GM21786 (cell line): ENCODE measurements around the gene PPP6R2.

Source experiments
- ATAC-seq: cut with Tn5 transposase; IDR thresholded peaks from one replicate; pipeline ENCODE4 v1.9.1; 2021; ENCODE audit not compliant: unreplicated experiment

The PPP6R2 gene

GRCh38 chr22:50443801-50444625, 100.9 kb downstream of the PPP6R2 start:
- no peak for ATAC-seq

- no peak for ATAC-seq
Observed at GRCh38 chr22:50444663-50445062, 101.5 kb downstream of the PPP6R2 start.

DNA sequence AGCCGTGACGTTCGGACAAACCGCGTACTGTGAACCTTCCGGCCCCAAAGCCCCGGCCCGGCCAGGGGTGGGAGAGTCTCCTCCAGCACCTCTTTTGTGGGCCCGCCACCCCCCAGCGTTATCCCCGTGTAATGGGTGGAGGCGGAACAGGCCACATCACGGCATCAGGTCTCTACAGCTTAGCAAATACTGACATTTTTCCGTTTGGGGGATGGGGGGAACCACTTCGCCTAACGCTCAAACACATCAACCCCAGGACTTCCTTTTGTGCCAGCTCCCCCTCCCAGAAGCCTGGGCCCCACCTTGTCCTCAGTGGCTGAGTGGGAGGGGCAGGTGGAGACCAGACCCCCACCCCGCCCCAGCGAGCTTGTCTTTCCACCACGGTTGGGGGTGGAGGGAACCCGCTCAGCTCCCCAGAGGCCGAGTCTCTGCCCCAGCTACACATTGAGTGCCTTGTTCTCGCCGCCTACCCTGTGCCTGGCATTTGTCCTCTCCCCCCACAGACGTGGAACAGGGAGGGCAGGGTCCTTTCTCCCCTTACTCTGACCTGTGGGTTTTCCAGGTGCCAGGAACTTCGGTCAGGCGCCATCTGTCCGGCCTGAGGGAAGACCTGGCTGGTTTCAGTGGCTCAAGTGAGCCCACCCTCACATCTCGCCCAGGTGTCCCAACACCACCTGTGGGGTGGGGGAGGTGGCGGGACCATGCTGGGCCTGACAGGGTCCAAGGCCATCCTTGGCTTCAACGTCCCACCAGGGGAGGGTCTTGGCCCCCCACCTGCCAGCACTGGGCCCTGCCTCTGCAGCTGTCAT, 102.1 kb downstream of the PPP6R2 start:
- no peak for ATAC-seq

- no peak for ATAC-seq
Observed at GRCh38 chr22:50445880-50446707, 103.0 kb downstream of the PPP6R2 start.

DNA sequence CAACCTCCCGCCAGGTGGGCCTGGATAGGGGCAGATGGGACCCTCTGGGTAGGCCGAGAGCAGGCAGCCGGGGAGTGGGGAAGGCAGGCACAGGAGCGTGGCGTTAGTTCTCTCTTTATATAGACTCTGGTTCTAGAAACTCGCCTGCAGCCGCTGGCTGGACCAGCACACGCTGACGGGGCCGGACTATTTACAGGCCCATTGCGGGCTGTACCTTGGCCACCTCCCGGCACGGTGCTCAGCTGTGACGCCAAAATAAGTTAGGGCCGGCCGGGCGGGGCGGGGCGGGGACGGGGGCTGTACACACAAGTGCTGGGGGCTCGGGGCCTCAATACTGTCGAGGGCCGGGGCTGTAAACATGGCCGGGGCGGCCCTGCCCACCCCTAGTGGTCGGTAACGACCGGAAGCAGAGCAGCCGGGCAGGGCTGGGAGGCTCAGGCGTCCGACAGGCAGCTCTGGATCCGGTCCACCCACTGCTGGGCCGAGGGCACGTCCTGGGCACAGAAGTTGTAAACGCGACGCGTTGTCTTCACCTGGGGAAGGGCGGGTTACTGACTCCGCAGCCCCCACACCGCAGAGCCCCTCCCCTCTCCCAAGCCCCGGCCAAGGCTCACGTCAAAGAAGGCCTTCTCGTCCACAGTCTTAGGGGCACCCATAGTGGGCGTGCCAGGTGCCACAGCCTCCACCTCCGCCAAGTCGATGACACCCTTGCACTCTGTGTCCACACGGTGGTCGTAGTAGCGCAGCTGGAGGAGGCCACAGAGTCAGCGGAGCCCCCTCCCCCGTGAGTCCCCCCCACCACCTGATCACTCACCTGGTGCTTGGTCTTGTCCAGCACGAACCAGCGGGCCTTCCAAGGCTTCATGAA, 103.8 kb downstream of the PPP6R2 start:
- no peak for ATAC-seq

DNA sequence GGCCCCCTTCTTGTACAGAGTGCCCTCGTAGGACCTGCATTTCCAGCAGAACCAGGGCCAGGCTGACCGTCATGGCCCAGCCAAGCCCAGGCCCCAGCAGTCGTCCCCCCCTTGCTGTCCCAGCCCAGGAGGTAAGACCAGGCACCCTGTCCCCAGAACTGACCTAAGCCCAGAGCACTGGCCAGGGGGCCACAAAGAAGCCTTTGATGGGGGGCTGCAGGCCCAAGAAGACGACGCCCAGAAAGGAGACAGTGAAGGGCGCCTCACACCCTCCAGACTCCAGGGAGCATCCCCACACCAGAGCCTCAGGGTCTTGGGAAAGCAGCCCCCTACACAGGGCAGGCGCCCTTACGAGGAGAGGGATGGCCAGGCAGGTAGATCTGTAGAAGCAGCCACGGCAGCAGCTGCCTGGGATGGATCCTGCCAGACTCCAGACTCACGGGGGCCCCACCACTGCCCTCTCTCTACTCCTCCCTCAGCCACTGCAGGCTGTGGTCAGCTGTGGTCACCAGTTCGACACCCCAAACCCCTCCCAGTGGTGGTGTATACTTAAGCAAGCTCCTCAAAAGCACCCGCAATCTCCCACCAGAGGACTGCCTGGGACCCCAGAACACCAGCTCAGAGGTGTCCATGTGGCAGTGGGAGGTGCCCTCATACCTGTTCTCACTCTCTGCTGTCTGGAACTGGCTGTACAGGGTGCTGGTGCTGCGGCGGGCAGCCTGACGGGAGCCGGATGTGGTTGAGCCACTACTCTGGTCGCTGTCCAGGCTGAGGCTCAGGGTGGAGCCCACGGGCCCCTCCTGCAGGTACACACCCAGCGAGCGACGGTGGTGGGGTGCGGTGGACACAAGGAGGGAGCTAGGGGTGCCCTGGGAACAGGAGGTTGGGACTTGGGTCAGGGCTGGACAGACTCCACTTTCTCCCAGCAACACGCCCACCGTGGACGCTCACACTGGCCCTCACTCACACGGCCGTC, 104.7 kb downstream of the PPP6R2 start:
- ATAC-seq = no peak

DNA sequence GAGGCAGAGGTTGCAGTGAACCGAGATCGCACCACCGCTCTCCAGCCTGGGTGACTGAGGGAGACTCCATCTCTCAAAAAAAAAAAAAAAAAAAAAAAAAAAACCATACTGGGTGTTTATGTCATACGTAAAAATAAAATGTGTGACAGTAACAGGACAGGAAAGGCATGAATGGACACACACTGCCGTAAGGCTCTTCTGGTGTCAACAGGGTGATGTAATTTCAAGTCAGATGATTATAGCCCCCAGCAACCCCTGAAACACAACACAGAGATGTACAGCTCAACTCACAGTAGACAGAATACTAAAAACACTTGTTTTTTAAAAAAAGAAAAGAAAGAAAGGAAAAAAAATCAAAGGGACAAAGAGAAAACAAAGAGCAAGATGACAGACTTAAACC, 109.5 kb downstream of the PPP6R2 start:
- no peak for ATAC-seq

GRCh38 chr22:50454556-50455075, 111.5 kb downstream of the PPP6R2 start:
- ATAC-seq = no peak

- no peak for ATAC-seq
Observed at GRCh38 chr22:50455201-50455600, 112.1 kb downstream of the PPP6R2 start.

- no peak for ATAC-seq
Observed at GRCh38 chr22:50456026-50456425, 112.9 kb downstream of the PPP6R2 start.

- ATAC-seq = no peak
Observed at GRCh38 chr22:50456466-50457234, 113.5 kb downstream of the PPP6R2 start.

DNA sequence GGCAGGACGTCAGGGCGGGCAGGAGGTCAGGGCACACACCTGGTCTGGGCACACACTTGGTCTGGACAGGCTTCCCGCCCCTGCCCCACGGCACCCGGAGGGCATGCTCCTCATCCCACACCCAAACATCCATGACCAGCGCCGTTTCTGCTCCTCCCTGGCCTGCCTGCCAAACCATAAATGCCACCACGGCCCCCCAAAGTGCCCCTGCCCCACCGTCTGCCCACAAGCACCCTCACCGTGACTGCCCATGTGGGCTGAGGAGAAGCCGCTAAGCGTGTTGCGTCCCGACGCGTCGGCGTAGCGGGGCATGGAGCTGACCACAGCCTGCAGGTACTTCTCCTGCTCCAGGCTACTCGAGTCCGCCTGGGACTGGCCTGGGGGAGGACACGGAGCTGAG, 115.9 kb downstream of the PPP6R2 start:
- no peak for ATAC-seq

- no peak for ATAC-seq
Observed at GRCh38 chr22:50459496-50460140, 116.5 kb downstream of the PPP6R2 start.

DNA sequence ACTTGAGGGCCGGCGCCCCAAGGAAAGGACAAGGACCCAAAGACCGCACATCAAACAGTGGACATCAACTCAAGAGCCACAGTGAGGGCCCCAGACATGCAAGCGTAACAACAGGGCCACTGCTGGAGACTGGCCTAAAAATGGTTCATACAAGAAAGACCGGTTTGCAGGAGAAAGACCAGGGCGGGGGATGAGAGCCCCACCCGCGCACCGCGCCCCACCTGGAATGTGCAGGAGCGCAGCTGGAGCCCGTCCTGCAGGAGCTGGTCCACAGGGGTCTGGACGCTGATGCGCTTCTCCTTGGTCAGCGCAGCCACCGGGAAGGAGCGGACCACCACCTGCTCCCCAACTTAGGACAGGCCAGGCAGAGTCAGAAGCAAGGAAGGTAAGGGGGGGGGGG, 117.8 kb downstream of the PPP6R2 start:
- no peak for ATAC-seq

DNA sequence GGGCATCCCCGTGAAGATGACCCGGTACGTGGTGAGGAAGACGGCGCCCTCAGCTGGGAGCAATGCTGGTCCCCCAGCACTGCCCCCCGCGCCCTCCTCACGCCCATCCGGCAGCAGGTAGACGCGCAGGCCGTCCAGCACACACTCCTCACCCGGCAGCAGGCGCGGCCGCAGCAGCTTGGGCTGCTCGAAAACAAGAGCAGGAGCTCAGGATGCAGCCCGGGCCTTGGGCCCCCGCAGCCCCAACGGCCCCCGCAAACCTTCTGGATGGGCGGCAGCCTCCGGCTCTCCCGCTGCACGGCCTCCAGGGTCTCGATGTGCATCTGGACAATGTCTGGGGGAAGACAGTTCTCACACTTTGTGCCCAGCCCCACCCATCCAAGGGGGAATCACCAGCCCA, 118.4 kb downstream of the PPP6R2 start:
- no peak for ATAC-seq

DNA sequence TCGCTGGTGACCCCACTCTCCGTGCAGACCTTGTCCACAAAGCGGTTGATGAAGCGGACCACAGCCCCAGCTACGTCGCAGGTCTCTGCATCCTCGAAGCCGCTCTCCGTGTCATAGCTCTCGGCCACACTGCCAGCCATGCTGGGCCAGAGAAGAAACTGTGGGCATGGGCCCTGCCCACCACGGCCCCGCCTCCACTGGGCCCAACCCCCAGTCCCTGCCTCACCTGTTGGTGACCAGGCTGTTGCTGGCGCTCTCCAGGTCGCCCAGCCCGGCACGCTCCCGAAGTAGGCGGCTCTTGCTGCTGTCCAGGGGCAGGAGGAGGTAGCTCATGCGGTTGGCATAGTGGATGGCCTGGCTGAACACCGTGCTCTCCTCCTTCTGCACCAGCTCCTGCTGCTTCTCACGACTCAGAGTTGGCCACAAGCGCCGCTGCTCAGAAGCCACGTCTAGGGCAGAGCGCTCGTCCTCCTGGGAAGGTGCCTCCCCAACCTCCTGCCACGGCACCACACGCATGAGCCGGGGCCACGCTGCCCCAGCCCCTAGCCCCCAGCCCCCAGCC, 118.9 kb downstream of the PPP6R2 start:
- ATAC-seq = no peak

DNA sequence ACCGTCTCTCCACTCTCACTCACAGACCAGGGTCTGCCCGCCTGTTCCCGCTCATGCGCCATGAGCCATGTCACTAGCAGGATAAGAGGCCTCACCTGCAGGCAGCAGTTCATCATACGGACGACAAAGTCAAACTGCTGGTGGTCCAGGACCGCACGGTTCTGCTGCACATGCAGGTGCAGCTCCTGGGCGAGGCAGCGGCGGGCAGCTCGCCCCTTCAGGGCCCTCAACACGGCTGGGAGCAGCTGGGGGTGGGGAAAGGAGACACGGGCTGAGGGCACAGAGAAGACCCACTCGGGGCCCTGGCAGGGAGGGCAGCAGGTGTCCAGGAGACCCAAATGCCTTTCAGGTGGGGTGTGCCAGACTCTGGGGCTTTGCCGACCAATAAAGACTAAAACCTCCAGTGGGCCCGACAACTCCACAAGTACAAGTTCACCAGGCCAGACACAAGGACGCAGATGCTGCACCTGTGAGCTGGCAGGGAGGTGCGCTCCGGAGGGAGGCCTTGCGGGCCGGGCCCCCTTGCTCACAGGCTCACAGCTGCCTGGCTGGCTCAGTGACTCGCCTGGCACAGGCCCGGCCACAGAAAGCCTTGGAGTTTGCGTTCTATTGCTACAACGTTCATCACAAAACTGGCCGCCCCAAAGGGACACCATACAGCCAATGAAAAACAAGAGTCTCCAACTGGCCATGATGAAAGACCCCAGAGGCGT, 120.2 kb downstream of the PPP6R2 start:
- ATAC-seq = no peak
